ENCODE results near the gene TUBB3.
"Not testable (repeated sequence)": the region's sequence is repeated elsewhere in the genome, so short reads cannot be mapped to it uniquely, and the experiment has no call there.

The TUBB3 gene

DNA sequence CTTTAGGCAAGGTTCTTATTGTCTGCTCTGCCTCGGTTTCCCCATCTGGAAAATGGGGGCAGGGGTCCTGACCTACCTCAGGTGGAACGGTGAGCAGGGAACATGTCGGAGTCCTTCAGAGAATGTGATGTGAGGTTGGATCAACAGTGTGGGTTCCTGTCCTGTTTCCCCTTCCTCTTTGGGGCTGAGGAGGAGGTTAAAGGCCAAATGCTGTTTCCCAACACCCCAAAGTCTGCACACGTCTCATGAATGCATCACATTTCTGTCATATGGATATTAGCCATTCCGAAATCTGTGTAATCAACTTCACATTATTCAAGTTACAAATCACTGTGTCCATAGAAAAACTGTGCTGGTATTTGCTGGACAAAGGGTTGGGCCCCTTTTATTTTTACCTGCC lies 44.3 kb downstream of the TUBB3 start:
- not testable (repeated sequence) for DNase-seq (ENCODE audit: low spot score)

DNA sequence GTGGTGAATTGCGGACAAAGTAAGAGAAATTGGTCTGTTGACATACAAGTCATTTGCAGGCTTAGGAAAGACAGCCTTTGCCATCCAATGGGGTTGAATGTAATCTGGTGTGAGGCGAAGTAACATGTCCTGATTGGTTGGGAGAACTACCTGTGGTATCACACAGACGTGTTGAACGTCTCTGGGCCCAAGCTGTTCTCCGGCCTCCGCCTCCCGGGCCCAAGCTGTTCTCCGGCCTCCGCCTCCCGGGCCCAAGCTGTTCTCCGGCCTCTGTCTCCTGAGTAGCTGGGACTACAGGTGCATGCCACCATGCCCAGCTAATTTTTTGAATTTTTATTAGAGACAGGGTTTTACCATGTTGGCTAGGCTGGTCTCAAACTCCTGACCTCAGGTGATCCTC lies 44.9 kb downstream of the TUBB3 start:
- not testable (repeated sequence) for DNase-seq (ENCODE audit: low spot score)

DNA sequence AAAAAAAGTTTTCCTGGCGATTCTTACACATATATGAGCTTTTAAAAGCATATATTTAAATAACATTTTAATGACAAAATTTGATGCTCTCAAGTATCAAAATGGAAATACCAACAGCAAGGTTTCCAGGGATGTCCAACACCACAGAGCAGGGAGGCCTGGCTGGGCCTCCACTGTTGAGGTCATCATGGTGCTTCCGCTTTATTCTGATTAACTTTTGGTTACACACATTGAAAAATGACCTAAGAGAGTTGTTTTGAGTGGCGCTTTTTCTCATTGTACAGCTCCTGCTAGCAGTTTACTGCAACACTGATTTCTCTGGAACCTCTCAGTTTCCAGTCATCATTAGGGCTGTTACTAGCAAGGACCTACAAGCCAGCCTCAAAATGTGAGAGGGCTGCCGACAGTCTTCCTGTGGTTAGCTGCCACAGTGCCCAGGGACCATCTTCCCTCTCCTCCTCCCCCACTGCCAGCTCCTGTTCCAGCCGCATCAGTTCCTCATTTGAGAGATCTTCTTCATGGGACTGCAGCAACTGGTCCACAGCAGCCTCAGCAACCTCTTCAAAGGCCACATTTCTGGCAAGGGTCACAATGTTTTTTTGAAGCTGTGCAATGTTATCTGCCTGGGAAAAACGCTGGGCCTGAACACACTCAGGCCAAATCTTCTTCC lies 46.7 kb downstream of the TUBB3 start:
- DNase-seq (ENCODE audit: low spot score): no peak

DNA sequence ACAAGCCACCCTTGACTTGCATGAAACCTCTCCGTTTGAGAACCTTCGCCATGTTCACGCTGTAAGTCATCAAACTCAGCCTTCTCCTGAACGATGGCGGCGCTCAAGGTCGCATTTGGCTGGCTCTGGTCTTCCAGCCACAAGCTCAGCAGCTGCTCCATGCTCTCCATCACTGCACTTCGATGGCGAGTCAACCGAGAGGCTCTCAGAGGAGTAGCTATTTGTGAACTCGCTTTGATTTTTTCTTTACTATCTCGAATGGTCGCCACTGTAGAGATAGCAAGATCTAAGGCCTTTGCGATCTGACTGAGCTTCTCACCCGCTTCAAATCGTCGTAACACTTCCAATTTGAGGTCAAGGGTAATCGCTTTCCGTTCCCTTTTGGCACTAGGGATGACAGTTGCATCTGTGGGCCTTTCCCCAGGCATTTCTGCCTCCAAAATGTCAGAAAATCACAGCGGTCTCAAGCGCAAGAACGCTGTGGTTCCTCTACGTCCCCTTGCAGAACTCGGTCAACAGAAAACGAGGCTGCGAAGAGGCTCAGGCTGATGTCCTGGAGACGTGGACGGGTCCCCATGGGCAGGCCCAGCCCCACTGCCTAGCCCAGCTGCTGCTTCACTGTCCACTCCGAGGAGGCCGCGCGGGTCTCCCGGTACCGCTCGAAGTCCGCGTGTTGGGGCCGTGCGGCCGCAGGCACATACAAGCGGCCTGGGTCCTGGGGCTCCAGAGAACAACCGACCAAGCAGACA lies 48.5 kb downstream of the TUBB3 start:
- DNase-seq (ENCODE audit: low spot score): no peak

DNA sequence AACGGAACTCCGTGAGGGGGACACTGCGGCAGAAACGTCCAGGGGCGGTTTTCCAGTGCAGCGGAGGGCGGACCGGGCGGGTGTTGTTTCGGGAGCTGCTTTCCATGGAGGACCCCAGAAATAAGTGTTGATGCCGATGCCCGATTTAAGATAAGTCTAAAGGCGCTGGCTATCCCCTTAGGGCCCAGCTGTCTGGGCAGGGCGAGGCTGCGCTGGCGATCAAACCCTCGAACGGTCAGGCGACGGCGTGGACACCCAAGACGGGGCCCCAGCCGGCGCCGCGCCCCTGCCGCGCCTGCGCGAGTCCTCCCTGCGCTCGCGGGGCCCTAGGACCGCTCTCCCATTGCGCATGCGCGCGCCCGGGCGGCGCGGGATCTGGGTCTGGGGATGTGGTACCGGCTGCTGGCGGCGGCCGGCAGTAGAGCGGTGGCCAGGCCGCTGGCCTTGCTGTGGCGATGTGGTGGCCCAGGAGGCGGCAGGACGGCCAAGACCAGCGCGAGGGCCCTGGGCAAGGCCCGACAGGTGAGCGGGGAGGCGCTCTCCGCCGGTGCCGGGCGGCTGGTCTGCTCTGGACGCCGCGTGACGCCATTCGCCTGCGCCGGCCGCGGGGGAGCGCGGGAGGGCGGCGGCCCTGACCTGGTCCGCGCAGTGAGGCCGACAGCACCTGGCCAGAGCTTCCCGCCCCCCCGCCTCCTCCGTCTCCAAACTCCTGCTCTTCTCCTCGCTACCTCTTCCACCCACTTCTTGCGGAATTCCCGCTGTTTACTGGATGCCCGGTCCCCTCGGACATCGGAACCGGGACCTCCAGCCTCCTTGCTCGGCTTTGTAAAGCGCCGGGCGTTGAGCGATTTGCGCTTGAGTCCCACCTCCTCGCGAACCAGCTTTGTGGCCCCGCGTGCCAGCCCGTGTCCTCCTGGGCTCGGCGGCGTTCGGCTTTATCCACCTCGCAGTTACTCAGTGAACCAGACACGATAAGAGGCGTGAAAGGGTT lies 49.4 kb downstream of the TUBB3 start:
- DNase-seq (ENCODE audit: low spot score): peak; percentile 98

DNA sequence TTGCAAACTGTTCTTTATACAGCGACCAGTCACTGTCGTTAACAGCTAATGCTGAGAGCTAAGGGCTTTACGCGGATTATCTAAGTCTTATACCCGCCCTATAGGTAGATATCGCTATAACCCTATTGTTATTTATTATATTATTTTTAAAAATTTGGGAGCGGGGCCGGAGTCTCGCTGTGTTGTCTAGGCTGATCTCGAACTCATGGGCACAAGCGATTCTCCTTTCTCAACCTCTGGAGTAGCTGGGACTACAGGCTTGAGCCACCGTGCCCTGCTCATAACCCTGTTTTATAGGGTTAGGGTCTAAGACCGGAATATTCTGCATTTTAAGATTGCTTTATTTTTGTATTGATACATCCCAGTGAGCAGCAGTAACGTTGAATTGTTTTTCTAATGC lies 50.1 kb downstream of the TUBB3 start:
- no peak for DNase-seq (ENCODE audit: low spot score)

DNA sequence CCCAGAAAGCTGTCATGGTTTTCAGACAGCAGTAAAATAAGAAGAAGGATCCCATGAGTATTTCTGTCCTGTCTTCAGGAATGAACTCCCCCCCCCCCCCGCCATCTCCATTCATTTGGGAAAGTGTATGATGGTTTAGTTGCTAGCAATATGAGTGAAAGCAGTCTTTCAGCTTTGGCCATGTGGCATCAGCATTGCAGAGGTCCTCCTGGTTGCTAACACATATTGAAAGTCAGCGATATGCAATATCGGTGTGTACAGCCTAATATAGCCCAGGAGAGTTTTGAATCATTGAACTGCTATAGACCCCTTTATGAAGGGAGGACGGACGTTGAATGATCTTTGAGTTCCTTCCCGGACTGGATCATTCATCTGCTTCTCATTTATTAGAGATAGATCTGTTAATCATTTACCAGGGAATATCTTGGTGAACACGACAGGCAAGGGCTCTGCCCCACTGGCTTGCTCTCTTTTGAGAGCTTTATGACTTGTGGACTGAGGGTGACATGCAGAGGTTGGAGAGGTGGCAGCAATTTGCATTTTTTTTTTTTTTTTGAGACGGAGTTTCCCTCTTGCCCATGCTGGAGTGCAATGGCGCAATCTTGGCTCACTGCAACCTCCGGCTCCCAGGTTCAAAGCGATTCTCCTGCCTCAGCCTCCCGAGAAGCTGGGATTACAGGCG lies 50.7 kb downstream of the TUBB3 start:
- DNase-seq (ENCODE audit: low spot score): no peak

DNA sequence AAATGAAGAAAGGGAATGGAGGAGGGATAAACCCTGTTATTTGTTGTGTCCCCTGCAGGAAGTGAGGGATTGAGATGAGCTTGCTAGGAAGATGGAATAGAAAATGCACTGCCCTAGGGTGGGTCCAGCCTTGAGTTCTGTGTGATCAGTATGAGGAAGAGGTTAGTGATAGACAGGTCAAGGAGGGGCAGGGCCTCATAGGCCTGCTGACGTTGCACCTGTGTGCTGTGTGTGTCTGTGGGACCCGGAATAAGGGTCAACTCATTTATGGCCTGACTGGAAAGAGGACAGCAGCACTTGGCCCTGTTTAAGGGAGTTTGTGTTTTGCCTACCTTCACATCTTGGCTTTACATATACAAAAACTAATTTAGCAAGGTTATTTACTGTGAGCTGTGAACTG lies 51.7 kb downstream of the TUBB3 start:
- DNase-seq (ENCODE audit: low spot score): no peak

DNA sequence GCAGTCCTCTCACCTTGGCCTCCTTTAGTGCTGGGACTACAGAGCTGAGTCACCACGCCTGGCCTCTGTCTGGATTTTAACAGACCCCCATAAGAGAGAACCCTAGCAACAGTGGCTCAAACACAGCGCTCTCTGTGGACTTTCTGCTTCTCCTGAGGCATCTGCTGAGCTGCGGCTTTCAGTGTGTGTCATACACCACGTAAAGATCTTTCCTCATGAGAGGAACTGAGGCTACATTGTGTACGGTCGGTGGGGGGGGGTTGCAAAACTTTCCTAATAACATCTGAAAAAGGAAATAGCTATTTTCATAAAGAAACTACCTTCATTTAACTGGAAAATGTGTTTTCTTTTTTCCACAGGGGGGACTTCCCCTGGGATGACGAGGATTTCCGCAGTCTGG lies 58.3 kb downstream of the TUBB3 start:
- no peak for DNase-seq (ENCODE audit: low spot score)

DNA sequence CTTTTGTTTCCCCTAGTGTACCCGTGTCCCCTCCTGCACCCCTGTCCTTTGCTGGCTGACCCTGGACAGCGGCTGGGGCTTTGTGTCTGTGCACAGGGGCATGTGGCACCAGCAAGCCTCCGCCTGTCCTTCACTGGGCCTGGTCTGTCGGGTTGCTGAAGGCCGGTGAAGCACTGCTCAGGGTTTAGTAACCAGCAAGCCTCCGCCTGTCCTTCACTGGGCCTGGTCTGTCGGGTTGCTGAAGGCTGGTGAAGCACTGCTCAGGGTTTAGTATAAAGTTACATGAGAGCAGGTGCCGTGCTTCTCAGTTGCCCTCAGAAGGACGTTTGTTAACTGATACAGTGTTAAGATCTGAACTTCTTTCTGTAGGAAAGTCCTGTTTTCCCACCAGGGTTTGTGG lies 59.2 kb downstream of the TUBB3 start:
- DNase-seq (ENCODE audit: low spot score): no peak

DNA sequence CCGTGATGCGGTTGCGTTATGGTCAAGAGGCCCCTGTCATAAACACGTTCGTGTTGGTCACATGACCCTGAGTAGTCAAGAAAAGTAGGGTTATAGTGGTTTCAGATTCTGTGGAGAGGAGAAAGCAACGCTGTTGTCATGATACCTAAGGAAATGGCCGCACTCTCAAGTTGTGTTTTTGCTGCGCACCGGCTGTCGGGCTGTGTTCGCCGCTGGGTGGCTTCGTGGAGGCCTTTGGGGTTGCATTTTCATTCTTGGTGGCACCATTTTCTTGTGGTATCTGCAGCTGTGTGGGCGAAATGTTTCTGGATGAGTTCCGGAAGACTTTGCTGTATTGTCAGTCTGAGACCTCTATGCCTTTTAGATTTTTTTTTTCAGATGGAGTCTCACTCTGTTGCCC lies 60.4 kb downstream of the TUBB3 start:
- no peak for DNase-seq (ENCODE audit: low spot score)

DNA sequence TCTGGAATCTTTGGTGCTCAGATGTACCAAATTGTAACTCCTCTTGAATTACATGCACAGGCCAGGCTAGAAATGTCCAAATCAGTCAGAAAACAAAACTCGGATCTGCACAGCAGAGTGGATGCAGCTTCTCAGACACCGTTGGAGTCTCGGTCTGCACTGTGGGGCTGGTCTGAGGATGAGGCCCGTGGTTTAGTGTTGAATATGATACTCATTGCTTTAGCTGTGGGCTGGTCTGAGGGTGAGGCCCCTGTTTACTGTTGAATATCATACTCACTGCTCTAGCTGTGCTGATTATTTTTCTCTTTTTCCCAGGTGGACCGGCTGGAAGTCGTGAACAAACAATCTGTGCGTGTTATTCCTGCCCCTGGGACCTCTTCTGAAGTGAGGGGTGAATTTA lies 61.1 kb downstream of the TUBB3 start:
- no peak for DNase-seq (ENCODE audit: low spot score)

DNA sequence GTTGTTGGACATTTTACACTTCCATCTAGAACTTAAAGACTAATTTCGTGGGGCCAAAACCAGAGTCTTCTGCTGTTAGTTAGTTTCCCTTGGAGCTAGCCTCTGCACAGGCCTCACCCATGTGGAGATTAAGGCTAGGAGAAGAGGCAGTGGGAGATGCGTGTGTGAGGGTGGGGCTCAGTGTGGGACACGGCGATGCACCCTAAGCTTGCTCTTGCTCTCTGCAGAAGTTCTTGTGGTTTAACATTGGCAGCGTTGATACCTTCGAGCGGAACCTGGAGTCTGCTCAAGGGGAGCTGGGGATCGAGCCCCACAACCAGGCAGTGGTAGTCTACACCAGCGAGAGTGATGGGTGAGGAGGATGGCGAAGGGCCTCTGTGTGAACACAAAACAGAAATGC lies 62.1 kb downstream of the TUBB3 start:
- no peak for DNase-seq (ENCODE audit: low spot score)
